HCT116 (cell line): ENCODE results near the gene DENND1A. TPM values are rescaled to one million over a fixed set of nuclear protein-coding genes. Genes with fewer than 3 reads are reported as not detected.

Source experiments
- ATAC-seq: fragments of 200-7000 bp; cut with Tn5 transposase; 2 replicates; pipeline ENCODE4 v1.9.1; 2020; ENCODE audit warnings: mild to moderate bottlenecking, moderate library complexity
- BruUV-seq: library from RNA; stranded (reverse); fragments of 400-500 nt; replicated peaks from 2 replicates; lab custom pipeline; 2021; lab: Mats Ljungman, UMichigan
- CTCF ChIA-PET: fragments of 300-600 bp; sonication (Branson Sonifier 250); formaldehyde crosslinking; loops from one replicate; lab custom pipeline; 2021; ENCODE audit warnings: antibody characterized with exemption; lab: Charles Lee
- POLR2A ChIA-PET: fragments of 300-600, 350-600 bp; sonication (Branson Sonifier 250); formaldehyde crosslinking; loops from one replicate; lab custom pipeline; 2021; ENCODE audit warnings: antibody characterized with exemption; lab: Charles Lee
- RAD21 ChIA-PET, 2 experiments: fragments of 300-600 bp; sonication (Branson Sonifier 250); formaldehyde crosslinking; loops; one replicate each; lab custom pipeline; 2023; ENCODE audit warnings: low total read pairs in 2 of 2; ENCODE audit not compliant: uncharacterized antibody in 2 of 2, unreplicated experiment in 2 of 2, low non-redundant PET in 1 of 2; lab: Charles Lee
- DNase-seq: peaks from one replicate; pipeline ENCODE4 v3.0.0-alpha.2; 2010; ENCODE audit warnings: low read depth, low spot score
- H2AFZ ChIP-seq: fragments of 200-600 bp; shearing (Covaris generic), sonication (generic); 2 replicates; pipeline ENCODE4 v1.6.1; 2017; ENCODE audit warnings: low read depth, mixed run types, mixed read lengths, antibody characterized with exemption, low read length; ENCODE audit not compliant: poor library complexity, severe bottlenecking
- H3K27ac ChIP-seq: 2 replicates; pipeline ENCODE4 v1.5.1; 2012; ENCODE audit warnings: low read depth, low read length
- H3K27me3 ChIP-seq: fragments of 200-600 bp; sonication (generic); 2 replicates; pipeline ENCODE4 v1.6.1; 2016; ENCODE audit warnings: mixed run types, low read length, mixed read lengths; ENCODE audit not compliant: insufficient read depth
- H3K36me3 ChIP-seq, 2 experiments: fragments of 200-500 bp in 1 of 2; fragments of 200-600 bp in 1 of 2; sonication (Bioruptor generic) in 1 of 2; sonication (generic) in 1 of 2; 2 replicates each; pipeline versions ENCODE4 v1.5.1 to v1.6.1; 2014 to 2016; ENCODE audit warnings: low read length in 2 of 2, inconsistent platforms in 1 of 2, mixed read lengths in 1 of 2, mixed run types in 1 of 2; ENCODE audit not compliant: insufficient read depth in 2 of 2, control insufficient read depth in 1 of 2
- H3K4me1 ChIP-seq, 2 experiments: fragments of 200-600 bp in 1 of 2; sonication (generic) in 1 of 2; 2 replicates each; pipeline versions ENCODE4 v1.5.1 to v1.6.1; 2012 to 2017; ENCODE audit warnings: low read length in 2 of 2, inconsistent platforms in 1 of 2, mild to moderate bottlenecking in 1 of 2, mixed read lengths in 1 of 2, mixed run types in 1 of 2, moderate library complexity in 1 of 2; ENCODE audit not compliant: insufficient read depth in 2 of 2, control insufficient read depth in 1 of 2
- H3K4me2 ChIP-seq: fragments of 200-600 bp; sonication (generic); 2 replicates; pipeline ENCODE4 v1.6.1; 2017; ENCODE audit warnings: mixed run types, low read length, mixed read lengths
- H3K4me3 ChIP-seq, 2 experiments: fragments of 200-600 bp in 1 of 2; sonication (generic) in 1 of 2; replicated peaks in 1 of 2; 2 replicates each; pipeline ENCODE4 v1.5.1; 2011 to 2016; ENCODE audit warnings: low read length in 2 of 2, control low read depth in 1 of 2, low read depth in 1 of 2, mild to moderate bottlenecking in 1 of 2, mixed read lengths in 1 of 2, mixed run types in 1 of 2
- H3K79me2 ChIP-seq: fragments of 200-600 bp; sonication (generic); 2 replicates; pipeline ENCODE4 v1.6.1; 2017; ENCODE audit warnings: mild to moderate bottlenecking, mixed run types, low read length, moderate library complexity, mixed read lengths; ENCODE audit not compliant: insufficient read depth
- H3K9ac ChIP-seq: fragments of 200-600 bp; sonication (generic); 2 replicates; pipeline ENCODE4 v1.6.1; 2016; ENCODE audit warnings: low read length, mixed read lengths
- H3K9me2 ChIP-seq: fragments of 200-600 bp; sonication (generic), shearing (Covaris generic); 2 replicates; pipeline ENCODE4 v1.6.1; 2017; ENCODE audit warnings: mixed run types, mild to moderate bottlenecking, moderate library complexity; ENCODE audit not compliant: insufficient read depth
- H3K9me3 ChIP-seq, 2 experiments: fragments of 200-500 bp in 1 of 2; fragments of 200-600 bp in 1 of 2; sonication (Bioruptor generic) in 1 of 2; sonication (generic) in 1 of 2; 2 replicates each; pipeline ENCODE4 v1.6.1; 2014 to 2017; ENCODE audit warnings: low read length in 2 of 2, mixed read lengths in 2 of 2, inconsistent platforms in 1 of 2, low read depth in 1 of 2, mild to moderate bottlenecking in 1 of 2, mixed run types in 1 of 2, moderate library complexity in 1 of 2; ENCODE audit not compliant: control insufficient read depth in 1 of 2, insufficient read depth in 1 of 2
- H4K20me1 ChIP-seq: fragments of 200-600 bp; sonication (generic), shearing (Covaris generic); 2 replicates; pipeline ENCODE4 v1.6.1; 2017; ENCODE audit warnings: mixed run types, mild to moderate bottlenecking, moderate library complexity; ENCODE audit not compliant: insufficient read depth
- ATF3 ChIP-seq: IDR thresholded peaks from 2 replicates; pipeline ENCODE4 v1.6.1; 2012
- CBX3 ChIP-seq: IDR thresholded peaks from 2 replicates; pipeline ENCODE4 v1.6.1; 2012; ENCODE audit warnings: low read depth
- ELF1 ChIP-seq: IDR thresholded peaks from 2 replicates; pipeline ENCODE4 v1.6.1; 2012; ENCODE audit warnings: low read depth, borderline replicate concordance
- EZH2 ChIP-seq: fragments of 200-600 bp; sonication (generic); IDR thresholded peaks from 2 replicates; pipeline ENCODE4 v1.6.1; 2017; ENCODE audit warnings: antibody characterized with exemption, mixed run types
- EZH2phosphoT487 ChIP-seq: fragments of 200-600 bp; IDR thresholded peaks from 2 replicates; pipeline ENCODE4 v1.6.1; 2018; ENCODE audit warnings: antibody characterized with exemption, borderline replicate concordance
- FOSL1 ChIP-seq: IDR thresholded peaks from 2 replicates; pipeline ENCODE4 v1.6.1; 2012; ENCODE audit warnings: low read depth
- JUND ChIP-seq: IDR thresholded peaks from 2 replicates; pipeline ENCODE4 v1.6.1; 2012
- MAX ChIP-seq: IDR thresholded peaks from 2 replicates; pipeline ENCODE4 v1.6.1; 2012
- POLR2A ChIP-seq: IDR thresholded peaks from 2 replicates; pipeline ENCODE4 v1.7.0; 2011; ENCODE audit warnings: borderline replicate concordance; ENCODE audit not compliant: insufficient read depth, insufficient read length; ENCODE audit errors: extremely low read depth
- POLR2AphosphoS5 ChIP-seq: IDR thresholded peaks from 2 replicates; pipeline ENCODE4 v1.6.1; 2011; ENCODE audit warnings: mild to moderate bottlenecking, low read depth, low read length, moderate library complexity
- RAD21 ChIP-seq: IDR thresholded peaks from 2 replicates; pipeline ENCODE4 v1.6.1; 2012; ENCODE audit warnings: low read depth, mild to moderate bottlenecking
- REST ChIP-seq: IDR thresholded peaks from 2 replicates; pipeline ENCODE4 v1.6.1; 2012; ENCODE audit warnings: low read depth
- SIN3A ChIP-seq: IDR thresholded peaks from 2 replicates; pipeline ENCODE4 v1.6.1; 2012; ENCODE audit warnings: low read depth
- SP1 ChIP-seq: IDR thresholded peaks from 2 replicates; pipeline ENCODE4 v1.6.1; 2012; ENCODE audit warnings: low read depth
- SRF ChIP-seq: IDR thresholded peaks from 2 replicates; pipeline ENCODE4 v1.6.1; 2012; ENCODE audit warnings: low read depth
- YY1 ChIP-seq: IDR thresholded peaks from 2 replicates; pipeline ENCODE4 v1.6.1; 2011; ENCODE audit warnings: low read length, low read depth, moderate library complexity, mild to moderate bottlenecking; ENCODE audit not compliant: insufficient replicate concordance; ENCODE audit errors: extremely low read depth
- ZFX ChIP-seq: fragments of 450-650 bp; IDR thresholded peaks from 2 replicates; pipeline ENCODE4 v1.6.1; 2017
- ZNF274 ChIP-seq: fragments of 200-500 bp; sonication (Bioruptor generic); IDR thresholded peaks from 2 replicates; pipeline ENCODE4 v1.6.1; 2014; ENCODE audit warnings: mild to moderate bottlenecking, low read depth, low read length, inconsistent platforms
- intact Hi-C: fragments of 100-400 bp; cut with micrococcal nuclease; formaldehyde crosslinking; loops from 2 replicates; pipeline ENCODE4 v1.10.0; 2022
- total RNA-seq: library from RNA; stranded (reverse); gene quantifications from one replicate; pipeline ENCODE4 v1.2.1, GENCODE V29; 2021; ENCODE audit not compliant: unreplicated experiment
- TF ChIP-seq, protein P1 (sequence below): IDR thresholded peaks from 2 replicates; pipeline ENCODE4 v1.6.1; 2011; ENCODE audit warnings: mild to moderate bottlenecking, low read length, moderate library complexity; ENCODE audit not compliant: insufficient replicate concordance; ENCODE audit errors: extremely low read depth
- TF ChIP-seq, protein P2 (sequence below), 3 experiments: fragments of 200-600 bp in 1 of 3; sonication (generic) in 1 of 3; IDR thresholded peaks in 2 of 3; conservative IDR thresholded peaks in 1 of 3; 2 replicates each; pipeline ENCODE4 v1.5.1; 2012 to 2017; ENCODE audit warnings: low read depth in 2 of 3, low read length in 2 of 3, antibody characterized with exemption in 1 of 3, borderline replicate concordance in 1 of 3, control low read depth in 1 of 3, mild to moderate bottlenecking in 1 of 3, mixed read lengths in 1 of 3, mixed run types in 1 of 3, moderate library complexity in 1 of 3; ENCODE audit not compliant: insufficient read depth in 1 of 3

DENND1A gene
- total RNA-seq, 1 experiment from 2014 or later = 33.0 TPM

- RAD21 ChIA-PET = no interaction called here
- Histone ChIP-seq H3K4me3 (no peak overlapping the region), H3K27ac (no peak overlapping the region)
- no peak for TF ChIP-seq FOSL1
- TF ChIP-seq ZFX = no peak
- no peak for TF ChIP-seq POLR2AphosphoS5
- TF ChIP-seq ATF3 = no peak
- no peak for TF ChIP-seq YY1
- no peak for TF ChIP-seq JUND
- no peak for TF ChIP-seq SP1
- TF ChIP-seq CBX3 = no peak
- no peak for TF ChIP-seq MAX
- no peak for TF ChIP-seq REST
- no peak for TF ChIP-seq RAD21
- TF ChIP-seq EZH2 = no peak
- TF ChIP-seq SIN3A = no peak
- no peak for TF ChIP-seq ZNF274
- TF ChIP-seq, protein P1, sequence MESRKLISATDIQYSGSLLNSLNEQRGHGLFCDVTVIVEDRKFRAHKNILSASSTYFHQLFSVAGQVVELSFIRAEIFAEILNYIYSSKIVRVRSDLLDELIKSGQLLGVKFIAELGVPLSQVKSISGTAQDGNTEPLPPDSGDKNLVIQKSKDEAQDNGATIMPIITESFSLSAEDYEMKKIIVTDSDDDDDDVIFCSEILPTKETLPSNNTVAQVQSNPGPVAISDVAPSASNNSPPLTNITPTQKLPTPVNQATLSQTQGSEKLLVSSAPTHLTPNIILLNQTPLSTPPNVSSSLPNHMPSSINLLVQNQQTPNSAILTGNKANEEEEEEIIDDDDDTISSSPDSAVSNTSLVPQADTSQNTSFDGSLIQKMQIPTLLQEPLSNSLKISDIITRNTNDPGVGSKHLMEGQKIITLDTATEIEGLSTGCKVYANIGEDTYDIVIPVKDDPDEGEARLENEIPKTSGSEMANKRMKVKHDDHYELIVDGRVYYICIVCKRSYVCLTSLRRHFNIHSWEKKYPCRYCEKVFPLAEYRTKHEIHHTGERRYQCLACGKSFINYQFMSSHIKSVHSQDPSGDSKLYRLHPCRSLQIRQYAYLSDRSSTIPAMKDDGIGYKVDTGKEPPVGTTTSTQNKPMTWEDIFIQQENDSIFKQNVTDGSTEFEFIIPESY = no peak
- TF ChIP-seq EZH2phosphoT487 = no peak
- TF ChIP-seq, protein P2, sequence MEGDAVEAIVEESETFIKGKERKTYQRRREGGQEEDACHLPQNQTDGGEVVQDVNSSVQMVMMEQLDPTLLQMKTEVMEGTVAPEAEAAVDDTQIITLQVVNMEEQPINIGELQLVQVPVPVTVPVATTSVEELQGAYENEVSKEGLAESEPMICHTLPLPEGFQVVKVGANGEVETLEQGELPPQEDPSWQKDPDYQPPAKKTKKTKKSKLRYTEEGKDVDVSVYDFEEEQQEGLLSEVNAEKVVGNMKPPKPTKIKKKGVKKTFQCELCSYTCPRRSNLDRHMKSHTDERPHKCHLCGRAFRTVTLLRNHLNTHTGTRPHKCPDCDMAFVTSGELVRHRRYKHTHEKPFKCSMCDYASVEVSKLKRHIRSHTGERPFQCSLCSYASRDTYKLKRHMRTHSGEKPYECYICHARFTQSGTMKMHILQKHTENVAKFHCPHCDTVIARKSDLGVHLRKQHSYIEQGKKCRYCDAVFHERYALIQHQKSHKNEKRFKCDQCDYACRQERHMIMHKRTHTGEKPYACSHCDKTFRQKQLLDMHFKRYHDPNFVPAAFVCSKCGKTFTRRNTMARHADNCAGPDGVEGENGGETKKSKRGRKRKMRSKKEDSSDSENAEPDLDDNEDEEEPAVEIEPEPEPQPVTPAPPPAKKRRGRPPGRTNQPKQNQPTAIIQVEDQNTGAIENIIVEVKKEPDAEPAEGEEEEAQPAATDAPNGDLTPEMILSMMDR (IDR thresholded peaks at IDR 0.05 in 2 of 3, conservative IDR thresholded peaks at IDR 0.05 in 1 of 3; ENCODE audit: borderline replicate concordance in 1 of 3, insufficient read depth in 1 of 3, low read depth in 2 of 3, low read length in 2 of 3) = no peak
- no peak for TF ChIP-seq POLR2A
- no peak for TF ChIP-seq SRF
- no peak for TF ChIP-seq ELF1
- TF ChIP-seq, all 23 proteins: peak for 0
- no TSS peak for BruUV-seq
- H3K4me1 ChIP-seq = no peaks in the 10 kb centered on the region
- H3K9me2 ChIP-seq = no peaks in the 10 kb centered on the region
- DNase-seq (no peak), ATAC-seq (no peak)
- no peaks in the 10 kb centered on the region for H3K79me2 ChIP-seq
- ChIA-PET CTCF (no interaction called here), POLR2A (no interaction called here)
- no peak overlapping the region for H2AFZ ChIP-seq
- H3K36me3 ChIP-seq = no peaks in the 10 kb centered on the region
- no peaks in the 10 kb centered on the region for H3K9me3 ChIP-seq
- intact Hi-C loops = no loop called here
- no peak overlapping the region for H3K4me2 ChIP-seq
- H4K20me1 ChIP-seq = no peaks in the 10 kb centered on the region
- no peaks in the 10 kb centered on the region for H3K27me3 ChIP-seq
- no peak overlapping the region for H3K9ac ChIP-seq
Measured at GRCh38 chr9:123601828-123602227, 328.1 kb downstream of the DENND1A start.
